Stimulated activated CD4-positive, alpha-beta T cell treated with anti-CD3 and anti-CD28 coated beads, Interleukin-1b, Interleukin-23, amount 100 ng/mL, for 4 hours (primary cell): Measurements from ENCODE around the gene PAPPA.

Experiments used
- DNase-seq, 2 donors: peaks; one replicate each; pipeline ENCODE4 v3.0.0-alpha.2; 2020; ENCODE audit warnings: low read depth in 2 of 2

The PAPPA gene, protein sequence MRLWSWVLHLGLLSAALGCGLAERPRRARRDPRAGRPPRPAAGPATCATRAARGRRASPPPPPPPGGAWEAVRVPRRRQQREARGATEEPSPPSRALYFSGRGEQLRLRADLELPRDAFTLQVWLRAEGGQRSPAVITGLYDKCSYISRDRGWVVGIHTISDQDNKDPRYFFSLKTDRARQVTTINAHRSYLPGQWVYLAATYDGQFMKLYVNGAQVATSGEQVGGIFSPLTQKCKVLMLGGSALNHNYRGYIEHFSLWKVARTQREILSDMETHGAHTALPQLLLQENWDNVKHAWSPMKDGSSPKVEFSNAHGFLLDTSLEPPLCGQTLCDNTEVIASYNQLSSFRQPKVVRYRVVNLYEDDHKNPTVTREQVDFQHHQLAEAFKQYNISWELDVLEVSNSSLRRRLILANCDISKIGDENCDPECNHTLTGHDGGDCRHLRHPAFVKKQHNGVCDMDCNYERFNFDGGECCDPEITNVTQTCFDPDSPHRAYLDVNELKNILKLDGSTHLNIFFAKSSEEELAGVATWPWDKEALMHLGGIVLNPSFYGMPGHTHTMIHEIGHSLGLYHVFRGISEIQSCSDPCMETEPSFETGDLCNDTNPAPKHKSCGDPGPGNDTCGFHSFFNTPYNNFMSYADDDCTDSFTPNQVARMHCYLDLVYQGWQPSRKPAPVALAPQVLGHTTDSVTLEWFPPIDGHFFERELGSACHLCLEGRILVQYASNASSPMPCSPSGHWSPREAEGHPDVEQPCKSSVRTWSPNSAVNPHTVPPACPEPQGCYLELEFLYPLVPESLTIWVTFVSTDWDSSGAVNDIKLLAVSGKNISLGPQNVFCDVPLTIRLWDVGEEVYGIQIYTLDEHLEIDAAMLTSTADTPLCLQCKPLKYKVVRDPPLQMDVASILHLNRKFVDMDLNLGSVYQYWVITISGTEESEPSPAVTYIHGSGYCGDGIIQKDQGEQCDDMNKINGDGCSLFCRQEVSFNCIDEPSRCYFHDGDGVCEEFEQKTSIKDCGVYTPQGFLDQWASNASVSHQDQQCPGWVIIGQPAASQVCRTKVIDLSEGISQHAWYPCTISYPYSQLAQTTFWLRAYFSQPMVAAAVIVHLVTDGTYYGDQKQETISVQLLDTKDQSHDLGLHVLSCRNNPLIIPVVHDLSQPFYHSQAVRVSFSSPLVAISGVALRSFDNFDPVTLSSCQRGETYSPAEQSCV (N-terminal part only)

DNA sequence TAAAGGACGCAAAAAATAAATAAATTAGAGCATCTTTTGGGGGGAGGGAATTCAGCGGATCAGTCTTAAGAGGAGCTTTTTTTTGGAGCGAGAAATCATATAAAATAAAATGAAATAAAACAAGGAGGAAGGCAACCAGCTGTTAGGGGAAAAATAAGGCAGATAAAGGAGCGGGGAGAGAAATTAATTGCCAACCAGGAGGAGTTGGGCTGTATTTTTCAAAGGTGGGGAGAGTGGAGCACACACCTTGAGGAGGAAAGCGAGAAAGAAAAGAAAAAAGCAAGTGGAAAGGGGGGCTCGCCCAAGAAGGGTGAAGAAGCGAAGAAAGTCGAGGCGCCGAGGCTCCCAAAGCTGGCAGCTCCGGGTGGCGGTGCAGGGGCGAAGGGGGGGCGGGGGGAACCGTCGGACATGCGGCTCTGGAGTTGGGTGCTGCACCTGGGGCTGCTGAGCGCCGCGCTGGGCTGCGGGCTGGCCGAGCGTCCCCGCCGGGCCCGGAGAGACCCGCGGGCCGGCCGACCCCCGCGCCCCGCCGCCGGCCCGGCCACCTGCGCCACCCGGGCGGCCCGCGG lies at the start of gene PAPPA:
Gene PAPPA (plus strand): TSS at position 27 of the 569 bp plus-strand sequence. CDS start 382 bp downstream, at position 409.
- no peak for DNase-seq

DNA sequence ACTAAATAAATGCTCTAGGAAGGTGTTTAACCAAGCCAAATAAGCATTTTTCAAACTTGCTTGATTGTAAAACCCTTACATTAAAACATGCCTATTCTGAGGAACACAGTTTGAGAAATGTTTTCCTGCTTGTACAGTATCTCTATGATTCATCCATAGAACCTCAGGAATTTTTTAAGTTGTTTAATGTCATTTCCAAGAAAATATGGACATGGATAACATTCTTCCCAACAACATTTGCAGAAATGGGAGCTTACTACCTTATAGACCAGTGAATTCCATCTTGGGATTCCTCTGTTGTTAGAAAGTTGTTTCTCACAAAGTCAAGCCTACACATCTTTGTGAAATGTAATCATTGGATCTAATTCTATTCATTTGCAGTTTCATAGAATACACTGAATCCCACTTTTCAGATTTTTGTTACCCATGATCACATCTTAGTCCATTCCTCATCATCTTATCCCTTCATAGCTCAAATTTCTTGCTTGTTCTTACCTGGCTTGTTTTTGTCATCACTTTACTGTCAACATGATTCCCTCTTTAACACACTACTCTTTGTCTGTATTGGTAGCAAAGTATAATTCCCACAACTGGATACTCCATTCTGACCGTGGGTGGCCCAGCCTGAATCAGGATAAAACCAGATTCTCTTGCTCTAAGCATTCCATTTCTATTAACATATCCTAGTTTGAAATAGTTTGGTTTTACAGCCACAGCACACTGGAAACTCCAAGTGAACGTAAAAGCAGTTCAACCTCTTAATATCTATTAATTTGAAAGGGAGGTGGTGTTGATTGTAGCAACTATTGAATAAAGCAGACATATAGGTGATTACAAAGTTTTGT lies 49.4 kb upstream of the PAPPA start:
- no peak for DNase-seq

DNA sequence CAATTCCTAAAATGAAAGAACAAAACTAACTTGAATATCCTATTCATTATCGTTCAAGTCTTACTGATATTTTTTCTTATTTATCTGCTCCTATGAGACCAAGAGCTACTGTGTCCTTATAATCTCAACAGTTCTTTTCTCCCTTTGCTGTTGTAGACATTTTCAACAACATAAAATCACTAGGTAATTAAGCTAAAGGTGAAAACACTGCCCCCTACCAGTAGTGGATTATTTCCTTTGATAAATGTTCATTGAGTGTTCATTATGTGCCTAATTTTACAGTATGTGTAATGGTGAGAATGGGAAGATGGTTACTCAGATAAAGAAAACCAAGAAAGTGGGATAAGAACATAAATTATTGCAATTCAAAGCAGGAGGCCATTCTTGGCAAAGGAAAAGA lies 41.4 kb upstream of the PAPPA start:
- DNase-seq: no peak

DNA sequence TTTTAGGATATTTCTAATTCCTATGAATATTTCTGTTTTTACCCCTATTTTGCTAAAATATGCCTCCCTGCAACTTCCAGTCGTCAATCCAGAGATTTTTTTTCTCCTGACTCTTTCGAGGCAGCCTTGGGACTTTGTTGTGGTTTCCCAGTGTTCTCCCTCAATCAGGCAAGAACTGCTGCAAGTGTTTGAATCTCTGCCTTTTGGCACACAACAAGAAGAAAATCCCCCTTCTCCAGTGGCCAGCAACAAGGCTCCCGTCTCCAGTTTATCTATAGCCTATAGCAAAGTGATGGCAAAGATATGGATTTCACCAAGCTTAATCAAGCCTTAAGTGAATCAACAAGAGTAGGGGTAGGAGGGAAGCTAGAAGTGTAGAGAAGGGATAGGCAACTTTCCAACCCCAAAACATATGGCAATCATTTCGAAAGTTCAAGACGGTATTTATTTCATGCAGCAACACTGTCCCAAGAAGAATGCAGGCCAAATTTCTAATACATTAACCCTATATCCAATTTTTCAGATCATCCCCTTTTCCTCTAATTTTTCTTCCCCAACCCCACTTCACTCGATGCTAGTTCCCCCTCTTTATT lies 37.7 kb upstream of the PAPPA start:
- no peak for DNase-seq

DNA sequence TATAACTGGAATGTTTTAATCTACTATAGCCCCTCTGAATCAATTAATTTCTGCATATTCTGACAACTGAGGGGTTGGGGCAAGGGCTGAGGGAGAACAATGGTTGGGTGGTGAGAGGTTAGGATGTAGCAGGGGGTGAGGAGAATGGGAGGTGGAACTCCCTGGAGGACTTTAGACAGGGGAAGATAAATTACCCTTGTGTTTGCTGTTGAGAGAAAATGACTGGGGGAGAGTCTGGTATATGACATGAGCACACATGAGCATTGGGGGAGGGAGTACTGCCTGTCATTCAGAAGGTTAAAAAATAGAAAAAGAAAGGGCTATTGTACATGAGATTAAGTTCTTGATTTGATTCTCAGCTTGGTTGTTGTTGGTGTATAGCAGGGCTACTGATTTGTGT lies 37.2 kb upstream of the PAPPA start:
- DNase-seq: no peak

DNA sequence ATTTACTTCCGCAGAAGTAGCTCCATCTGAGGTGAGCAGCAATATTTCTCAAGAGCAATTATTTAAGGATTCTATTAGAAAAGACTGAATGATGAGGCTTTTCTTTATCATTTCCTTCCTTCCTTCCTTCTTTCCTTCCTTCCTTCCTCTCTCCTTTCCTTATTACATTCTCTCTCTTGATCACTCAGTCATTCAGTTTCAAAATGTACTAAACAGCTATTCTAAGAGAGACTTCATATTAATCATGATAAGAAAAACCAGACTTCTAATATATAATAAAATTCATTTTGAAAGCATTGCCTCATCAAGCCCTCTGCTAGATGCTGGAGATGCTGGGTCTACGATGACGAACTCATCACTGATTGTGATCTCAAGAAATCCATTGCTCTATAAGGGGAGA lies 30.4 kb upstream of the PAPPA start:
- no peak for DNase-seq

DNA sequence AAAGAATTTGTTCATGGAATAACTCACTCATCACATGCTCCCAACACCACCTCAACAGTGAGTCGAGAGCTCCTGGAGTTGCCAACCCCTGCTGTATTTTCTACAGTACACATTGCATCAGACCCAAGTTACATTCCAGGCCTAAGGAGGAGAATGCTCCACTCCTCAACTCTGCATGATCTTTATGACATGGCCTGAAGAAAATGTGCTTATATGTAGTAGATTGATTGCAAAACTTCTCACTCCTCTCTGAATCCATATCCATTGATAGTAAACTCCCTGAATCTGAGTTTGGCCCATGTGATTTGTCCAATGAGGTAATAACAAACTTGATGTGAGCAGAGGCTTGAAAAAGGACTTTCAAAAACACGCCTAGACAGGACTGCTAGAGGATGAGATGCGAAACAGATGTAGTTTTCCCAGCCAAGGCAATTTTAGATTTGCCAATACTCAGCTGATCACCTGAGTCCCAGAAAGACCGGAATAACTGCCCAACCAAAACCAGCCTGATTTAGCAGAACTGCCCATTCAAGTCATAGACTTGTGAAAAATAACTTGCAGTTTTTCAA lies 29.0 kb upstream of the PAPPA start:
- DNase-seq: no peak

DNA sequence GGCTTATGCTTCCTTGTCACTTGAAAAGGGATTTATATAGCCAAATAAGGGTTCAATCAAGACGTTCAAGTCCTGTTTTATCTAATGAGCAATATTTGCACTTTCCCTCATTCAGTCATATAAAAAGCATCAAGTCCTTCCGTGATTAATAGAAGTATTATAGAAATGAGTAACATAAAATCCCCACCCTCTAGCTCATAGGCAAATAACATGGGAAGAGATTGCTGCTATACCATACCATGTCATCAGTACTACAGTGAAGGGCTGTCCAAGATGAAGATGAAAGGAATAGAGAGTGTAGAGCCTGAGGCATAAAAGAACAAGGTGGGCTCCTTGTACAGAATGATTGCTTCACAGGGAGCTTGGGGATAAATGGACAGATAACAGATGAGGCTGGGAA lies 20.4 kb upstream of the PAPPA start:
- no peak for DNase-seq

DNA sequence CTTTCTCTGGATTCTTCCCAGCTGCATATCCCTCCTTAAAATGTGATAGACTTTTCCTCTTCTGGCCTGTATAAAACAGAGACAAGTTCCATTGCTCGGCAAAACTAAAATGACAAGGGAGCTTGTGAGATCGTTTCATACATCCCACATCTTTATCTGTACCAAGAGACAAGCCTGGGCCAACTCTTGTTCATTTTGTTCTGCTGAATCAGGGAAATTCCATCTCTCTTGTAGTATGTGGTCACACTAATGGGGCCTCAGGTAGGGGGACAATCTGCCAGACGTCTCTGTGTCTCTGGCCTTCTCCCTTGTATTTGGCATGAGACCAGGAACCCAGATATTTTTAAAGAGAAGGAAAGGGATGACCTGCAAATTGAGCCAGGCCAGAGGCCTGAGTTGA lies 18.6 kb upstream of the PAPPA start:
- DNase-seq: no peak

DNA sequence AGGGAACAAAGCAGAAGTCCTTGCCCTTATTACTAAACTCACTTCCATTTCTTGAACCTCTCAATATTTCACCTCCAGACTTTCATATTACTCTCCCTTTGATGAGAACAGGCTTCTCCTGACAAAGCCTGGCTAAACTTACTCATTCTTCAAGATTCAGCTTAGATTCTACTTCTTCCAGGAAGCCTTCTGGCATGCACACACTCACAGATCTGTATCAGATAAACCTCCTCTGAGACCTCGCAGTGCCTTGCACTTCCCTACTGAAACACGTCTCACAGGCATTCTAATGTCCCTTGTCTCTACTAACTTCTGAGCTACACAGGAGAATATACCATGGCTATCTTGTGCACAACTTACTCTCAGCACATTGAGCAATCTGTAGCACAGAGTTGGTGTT lies 16.6 kb upstream of the PAPPA start:
- DNase-seq: no peak

DNA sequence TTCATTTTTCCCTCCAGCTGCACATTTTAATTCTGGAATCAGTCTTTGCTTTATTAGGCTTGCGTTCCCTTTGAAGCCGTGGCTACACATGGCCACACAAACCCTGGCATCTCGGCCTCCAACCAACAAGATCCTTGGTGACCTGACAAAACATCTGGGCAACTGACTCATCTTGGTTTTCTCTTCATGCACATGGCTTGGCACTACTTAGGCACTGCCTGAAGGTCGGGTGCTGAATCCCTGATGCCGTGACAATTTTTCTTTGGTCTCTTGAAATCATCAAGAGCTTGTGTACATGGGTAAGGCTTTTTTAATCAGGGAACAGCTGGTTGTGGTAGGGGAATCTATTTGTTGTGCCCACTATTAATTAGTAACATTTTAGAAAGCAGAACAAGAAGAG lies 16.0 kb upstream of the PAPPA start:
- no peak for DNase-seq

DNA sequence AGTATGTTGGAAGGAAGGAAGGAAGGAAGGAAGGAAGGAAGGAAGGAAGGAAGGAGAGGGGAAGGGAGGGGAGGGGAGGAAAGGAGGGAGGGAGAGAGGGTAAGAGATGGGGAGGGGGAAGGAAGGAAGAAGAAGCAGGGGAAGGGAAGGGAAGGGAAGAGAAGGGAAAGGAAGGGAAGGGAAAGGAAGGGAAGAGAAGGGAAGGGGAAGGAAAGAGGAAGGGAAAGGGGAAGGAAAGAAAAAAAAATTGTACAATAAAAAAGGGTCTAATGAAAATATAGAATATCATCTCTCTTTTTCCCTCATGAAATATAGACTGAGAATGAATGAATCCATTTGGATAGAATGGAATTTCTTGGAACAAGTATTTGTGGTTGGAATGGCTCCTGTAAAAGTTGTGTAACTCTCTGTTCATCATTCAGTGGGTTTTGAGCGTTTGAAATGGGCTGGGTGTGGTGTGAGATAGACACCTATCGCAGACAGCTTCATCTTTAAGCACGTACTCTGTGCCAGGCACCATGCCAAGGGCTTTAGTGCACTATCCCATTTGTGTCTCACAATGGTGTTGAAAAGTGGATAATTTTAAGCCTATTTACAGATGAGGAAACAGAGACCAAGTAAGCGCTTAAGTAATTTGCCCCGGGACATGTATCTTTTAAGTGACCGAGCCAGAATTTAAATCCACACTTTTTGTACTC lies 11.6 kb upstream of the PAPPA start:
- no peak for DNase-seq

DNA sequence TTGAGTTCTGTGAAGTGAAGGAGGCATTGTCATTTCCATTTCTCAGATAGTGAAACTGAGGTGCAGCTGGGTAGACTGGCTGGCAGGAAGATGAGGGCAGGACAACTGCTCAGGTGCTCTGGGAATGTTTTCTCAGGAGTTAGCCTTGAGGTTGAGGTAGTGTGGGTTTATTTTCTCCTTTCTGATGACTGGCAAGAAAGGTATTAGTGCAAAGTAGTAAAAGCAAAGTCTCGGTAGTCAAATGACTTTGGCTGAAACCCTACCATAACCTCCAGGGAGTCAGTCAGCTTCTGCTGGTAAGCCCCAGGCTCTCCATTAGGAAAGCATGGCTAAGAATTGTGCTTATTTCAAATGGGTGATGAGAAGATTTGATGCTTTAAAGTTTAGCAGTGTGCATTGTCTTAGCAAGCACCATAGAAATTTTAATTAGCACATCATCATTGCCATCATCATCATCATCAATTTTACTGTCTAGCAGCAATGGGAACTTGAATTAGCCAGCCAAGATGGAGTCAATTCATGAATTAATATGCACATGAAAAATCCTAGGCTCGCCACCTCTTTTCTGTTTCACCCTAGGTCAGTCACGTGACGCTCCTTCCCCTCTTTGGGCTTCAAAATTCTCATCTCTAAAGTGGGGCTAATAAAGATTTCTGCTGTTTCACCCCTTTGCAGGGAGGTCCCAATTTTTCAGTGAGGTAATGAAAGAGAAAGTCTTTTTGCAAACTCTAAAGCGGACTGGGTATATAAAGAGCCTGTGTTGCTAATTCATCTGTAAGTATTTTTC lies 10.7 kb upstream of the PAPPA start:
- no peak for DNase-seq

DNA sequence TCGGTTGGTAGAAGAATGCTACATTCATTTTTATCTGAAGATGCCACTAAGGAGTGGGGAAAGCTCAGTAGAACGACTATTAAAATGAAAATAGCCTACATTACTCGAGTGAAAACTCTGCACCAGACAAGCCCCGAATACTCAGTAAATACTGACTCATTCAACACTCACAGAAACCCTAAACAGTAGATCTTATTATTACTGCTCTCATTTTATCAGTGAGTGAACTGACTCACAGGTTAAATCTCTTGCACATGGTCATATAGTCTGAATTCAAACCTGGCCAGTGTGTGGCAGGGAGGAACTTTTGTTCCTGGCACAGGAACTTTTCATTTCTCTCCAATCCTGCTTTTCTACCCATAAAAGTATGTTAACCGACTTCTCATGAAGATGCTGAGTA lies 9.6 kb upstream of the PAPPA start:
- DNase-seq: no peak

DNA sequence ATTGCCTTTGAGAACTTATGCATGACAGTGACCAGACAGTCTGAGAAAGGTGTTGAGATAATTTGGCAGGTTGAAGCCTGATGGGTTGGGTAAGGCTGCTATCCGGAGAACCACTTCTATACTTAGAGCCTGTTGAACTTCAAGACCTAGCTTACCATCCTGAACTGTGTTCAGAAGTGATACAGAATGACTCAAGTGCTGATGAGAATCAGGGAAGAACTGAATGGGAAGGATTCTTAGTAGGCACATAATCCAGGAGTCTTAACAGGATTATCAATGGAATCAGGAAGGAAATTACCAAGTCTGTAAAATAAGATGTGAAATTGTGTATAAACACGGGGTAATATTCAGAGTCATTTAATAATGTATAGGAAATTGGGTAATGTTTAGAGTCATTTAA lies 9.0 kb upstream of the PAPPA start:
- DNase-seq: no peak

DNA sequence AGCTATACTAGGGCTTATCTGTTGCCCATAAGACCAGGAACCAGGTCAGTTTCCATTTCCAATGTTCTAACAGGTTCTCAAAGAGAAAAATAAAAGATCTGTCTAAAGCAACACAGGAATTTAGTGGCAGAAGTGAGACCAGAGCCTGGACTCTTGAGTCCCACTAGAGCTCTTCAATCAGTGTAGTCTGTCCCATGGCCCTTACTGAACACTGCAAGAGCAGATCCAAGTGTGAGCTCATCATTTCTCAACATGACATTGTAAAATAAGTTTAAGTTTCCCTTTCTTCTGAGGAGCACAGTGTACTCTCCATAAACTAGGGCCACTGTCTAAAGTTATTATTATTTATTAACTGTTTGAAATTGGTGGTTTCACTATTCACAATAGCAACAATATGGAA lies 8.6 kb upstream of the PAPPA start:
- no peak for DNase-seq

DNA sequence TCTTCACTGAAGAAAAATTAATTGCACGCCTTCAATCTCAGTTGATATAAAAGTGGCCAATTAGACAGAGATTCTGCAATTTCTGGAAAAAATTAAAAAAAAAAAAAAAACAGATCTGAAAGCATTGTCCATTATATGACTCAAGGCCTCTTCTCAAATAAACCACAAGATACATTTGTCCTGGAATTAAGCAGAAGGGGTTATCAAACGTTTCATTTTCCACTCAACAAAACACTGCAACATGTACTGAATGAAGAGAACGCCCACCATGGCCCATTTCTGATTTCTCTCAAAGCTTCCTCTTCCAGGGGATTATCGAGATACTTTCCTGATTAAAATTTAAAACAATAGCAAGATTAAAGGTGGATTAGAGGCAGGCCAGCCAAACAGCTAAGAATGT lies 5.8 kb upstream of the PAPPA start:
- no peak for DNase-seq

DNA sequence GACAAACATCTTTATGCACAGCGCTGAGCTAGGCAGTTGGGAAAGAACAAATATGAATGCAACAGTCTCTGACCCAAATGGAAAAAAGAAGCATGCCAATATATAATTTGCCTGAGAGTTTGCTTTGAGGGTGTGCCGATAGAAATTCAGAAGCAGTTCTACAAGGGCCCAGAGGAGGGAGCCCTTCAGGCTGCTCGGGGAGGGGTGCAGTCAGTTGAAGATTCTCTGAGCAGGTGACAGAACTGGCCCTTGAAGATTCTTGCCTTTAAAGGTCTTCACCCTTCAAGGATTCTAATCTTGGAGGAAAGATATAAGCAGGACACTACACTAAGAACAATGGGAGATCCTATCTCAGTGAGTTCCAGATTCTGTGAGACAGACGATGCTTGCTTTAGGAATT lies 3.7 kb upstream of the PAPPA start:
- no peak for DNase-seq

DNA sequence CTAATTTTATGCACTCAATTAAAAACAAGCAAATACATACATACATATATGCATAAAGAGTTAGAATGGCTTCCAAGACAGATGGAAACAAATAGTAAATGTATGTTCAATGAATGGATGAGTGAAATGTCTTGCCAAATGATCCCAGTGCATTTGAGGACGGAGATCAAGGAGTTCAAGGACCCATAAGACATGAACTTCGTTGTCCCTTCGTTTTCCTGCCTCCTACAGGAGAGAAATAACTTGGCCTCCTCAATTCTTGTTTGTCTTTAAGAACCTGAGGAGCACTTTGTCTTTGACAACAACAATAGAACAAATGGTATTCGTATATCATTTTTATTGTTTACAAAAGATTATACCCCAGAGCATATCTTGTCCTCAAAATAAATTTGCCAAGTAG lies 2.4 kb upstream of the PAPPA start:
- no peak for DNase-seq
